GM21390 (cell line): ENCODE measurements around the gene F9.
A peak's percentile ranks its signal among the peaks of the same experiment; 100 is the strongest.
"Not testable (repeated sequence)": the region's sequence is repeated elsewhere in the genome, so short reads cannot be mapped to it uniquely, and the experiment has no call there.

ENCODE experiments used
- ATAC-seq: cut with Tn5 transposase; IDR thresholded peaks from one replicate; pipeline ENCODE4 v1.9.1; 2021; ENCODE audit not compliant: unreplicated experiment

Gene F9

DNA sequence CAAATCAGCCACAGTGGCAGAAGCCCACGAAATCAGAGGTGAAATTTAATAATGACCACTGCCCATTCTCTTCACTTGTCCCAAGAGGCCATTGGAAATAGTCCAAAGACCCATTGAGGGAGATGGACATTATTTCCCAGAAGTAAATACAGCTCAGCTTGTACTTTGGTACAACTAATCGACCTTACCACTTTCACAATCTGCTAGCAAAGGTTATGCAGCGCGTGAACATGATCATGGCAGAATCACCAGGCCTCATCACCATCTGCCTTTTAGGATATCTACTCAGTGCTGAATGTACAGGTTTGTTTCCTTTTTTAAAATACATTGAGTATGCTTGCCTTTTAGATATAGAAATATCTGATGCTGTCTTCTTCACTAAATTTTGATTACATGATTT is at the start of gene F9:
TSS of gene F9 (plus strand) at position 190 of the 400 bp plus-strand sequence. CDS start at position 216, 26 bp downstream.
- ATAC-seq: no peak

DNA sequence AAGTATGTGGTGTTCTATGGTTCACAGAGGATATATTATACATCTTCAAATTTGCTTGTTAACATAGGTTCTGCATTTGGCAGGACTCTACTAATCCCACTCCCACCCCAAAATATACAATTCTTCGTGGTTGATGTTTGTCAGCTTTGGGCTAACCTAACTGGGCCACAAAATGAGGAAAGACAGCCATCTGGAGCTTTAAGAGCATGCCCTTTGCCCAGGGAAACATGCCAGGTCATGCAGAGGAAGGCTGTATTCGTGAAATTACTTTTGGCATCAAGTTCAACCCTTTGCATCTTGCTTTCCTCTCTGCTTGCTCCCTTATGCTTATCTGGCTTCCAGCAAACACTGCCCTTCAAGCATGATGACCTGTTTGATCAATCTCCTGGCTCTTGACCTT is 46.8 kb upstream of the F9 start:
- ATAC-seq: no peak

DNA sequence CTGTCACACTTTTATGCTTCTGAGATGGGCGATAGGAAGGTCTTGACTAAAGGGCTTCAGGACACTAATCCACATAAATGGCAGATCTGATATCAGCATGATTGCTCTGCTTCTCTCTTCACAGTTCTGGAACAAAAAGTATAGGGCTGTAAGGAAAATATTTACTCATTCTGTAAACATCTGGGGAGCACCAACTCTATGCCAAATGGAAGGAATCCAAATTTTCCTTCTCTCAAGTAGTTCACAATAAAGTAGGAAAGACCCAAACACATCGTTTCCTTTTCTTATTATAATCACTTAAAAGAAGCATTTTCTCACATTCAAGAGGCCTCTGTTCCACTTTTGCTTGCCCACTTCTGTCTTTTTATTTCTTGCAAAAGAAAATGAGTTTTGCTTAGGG is 45.9 kb upstream of the F9 start:
- ATAC-seq: no peak

DNA sequence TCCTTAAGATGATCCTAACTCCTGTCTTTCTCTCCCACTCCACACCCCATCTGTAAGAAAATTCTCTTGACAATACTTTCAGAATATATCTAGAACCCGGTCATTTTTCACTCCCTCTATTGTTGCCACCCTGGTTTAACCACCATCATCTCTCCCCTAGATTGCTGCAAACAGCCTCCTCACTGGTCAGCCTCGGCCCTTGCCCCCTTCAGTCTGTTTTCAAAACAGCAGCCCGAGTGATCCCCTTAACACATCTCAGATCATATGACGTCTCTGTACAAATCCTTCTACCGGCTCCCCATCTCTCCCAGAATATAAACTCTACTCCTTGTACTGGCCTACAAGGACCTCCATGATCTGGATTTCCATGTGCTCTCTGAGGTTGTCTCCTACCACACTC is 35.2 kb upstream of the F9 start:
- ATAC-seq: no peak

DNA sequence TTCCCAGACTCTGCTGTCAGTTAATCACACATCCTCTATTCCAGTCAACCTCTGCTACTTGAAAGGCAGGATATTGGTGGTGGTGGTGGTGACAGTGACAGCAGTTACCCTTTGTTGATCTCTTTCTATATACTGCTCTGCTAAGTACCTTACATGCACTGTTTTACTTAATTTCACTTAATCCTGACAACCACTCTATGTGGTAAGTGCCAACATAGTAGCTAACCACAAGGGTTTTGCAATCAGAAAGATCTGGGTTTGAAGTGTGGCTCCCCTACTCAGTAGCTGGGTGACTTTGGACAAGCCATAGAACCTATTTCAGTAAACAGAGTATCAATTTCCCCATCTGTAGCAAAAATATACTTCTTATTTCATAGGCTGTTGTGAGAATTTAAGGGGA is 24.2 kb upstream of the F9 start:
- ATAC-seq: no peak

DNA sequence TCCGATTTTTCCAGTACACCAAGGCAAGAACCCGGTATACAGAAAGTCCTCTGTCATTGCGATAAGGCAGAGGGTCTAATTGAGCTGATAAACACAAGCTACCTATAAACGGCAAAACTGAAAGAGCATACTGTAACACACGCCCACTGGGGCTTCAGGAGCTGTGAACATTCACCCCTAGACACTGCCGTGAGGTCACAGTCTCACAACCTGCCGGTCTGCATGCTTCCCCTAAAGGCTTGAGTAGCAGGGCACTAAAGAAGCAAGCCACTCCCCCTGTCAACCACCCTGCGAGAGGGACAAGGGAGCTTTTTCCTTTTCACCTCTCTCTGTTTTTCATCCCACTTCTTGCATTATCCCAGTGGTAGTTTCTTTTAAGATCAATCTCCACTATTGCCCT is 22.4 kb upstream of the F9 start:
- ATAC-seq: no peak

DNA sequence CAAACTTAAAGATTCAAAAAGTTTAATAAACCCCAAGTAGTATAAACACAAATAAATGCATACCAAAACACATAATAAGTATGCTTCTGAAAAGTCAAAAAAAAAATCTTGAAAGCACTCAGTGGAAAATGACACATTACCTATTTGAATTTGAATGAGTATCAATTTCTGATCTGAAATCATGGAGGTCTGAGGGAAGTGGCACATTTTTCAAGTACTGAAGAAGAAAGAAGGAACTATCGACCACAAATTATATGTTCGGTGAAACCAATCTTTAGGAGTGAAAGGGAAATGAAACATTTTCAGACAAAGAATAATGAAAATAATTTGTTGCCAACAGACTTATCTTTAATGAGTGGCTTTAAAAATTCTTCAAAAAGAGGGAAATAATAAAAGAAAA is 12.1 kb upstream of the F9 start:
- no peak for ATAC-seq

DNA sequence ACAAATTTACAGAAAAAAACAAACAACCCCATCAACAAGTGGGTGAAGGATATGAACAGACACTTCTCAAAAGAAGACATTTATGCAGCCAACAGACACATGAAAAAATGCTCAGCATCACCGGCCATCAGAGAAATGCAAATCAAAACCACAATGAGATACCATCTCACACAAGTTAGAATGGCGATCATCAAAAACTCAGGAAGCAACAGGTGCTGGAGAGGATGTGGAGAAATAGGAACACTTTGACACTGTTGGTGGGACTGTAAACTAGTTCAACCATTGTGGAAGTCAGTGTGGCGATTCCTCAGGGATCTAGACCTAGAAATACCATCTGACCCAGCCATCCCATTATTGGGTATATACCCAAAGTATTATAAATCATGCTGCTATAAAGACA is 1.7 kb upstream of the F9 start:
- ATAC-seq: not testable (repeated sequence)

DNA sequence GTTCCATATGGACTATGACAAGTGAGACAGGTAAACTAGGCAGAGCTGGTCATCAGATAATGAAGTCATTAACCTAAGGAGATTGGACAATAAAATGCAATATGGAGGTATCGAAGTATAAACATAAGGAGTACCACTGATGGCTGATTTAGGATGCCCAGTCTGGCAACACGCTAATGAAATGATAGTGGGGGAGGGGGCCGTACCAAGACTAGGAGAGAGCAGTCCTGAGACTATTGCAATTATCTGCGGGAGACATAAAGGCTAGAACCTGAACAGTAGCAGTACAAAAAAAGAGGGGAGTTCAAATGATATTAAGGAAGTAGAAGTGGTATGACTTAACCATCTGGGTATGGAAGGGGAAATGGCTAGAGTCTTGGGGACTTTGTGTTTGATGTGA is 2.3 kb downstream of the F9 start:
- no peak for ATAC-seq

DNA sequence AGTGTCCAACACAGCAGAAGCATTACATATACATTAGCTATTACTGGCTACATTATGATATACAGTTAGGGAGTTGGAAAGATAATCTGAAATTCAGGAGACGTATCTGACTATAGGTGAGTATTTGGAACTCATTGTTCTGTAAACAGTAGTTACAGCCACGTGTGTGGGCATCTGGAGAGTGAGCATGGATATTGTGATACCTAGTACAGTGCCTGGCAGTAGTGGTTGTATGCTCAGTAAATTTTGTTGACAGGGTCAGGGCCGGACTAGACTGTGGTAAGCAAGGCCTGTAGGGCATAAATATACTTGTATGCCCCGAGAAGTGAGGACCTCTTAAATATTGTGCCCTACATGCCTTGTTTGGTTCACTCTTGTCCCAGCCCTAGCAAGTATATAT is 2.9 kb downstream of the F9 start:
- no peak for ATAC-seq

DNA sequence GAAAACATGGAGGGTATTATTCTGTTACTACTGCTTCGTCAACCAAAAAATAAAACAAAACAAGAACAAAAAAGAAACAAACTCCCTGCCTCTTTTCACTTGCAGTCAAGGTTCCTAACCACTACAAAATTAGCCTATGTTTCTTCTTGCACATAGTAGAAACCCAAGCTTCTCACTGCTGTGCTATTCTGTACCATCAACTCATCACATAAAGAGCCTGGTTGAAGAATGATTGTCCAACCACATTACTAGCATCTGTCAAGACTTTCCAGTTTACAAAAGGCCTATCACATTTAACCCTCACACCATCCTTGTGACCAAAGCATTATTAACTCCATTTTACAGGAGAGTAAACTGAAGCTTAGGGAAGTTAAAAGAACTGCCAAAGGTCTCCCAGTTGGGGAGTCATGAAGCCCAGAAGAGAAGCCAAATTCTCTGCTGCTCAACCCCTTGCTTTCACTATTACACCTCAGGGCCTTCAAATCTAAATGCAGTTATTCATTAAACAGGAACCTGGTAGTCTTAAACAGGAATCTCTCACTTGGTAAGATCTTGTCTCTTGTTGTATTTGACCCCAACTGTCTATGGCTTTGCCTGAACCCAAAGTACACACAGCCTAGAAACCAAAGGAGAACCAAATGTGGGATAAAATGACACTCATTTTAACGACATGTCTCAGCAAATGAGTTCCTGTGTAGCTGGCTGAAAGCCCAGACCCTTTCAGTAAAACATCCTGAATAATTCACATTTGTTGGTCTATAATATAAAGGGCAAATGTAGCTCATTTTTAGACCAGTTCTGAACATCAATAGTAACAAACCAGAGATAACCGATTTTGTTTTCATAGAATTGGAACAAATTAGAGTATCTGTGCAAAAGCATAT is 8.6 kb downstream of the F9 start:
- ATAC-seq: peak; percentile 79

DNA sequence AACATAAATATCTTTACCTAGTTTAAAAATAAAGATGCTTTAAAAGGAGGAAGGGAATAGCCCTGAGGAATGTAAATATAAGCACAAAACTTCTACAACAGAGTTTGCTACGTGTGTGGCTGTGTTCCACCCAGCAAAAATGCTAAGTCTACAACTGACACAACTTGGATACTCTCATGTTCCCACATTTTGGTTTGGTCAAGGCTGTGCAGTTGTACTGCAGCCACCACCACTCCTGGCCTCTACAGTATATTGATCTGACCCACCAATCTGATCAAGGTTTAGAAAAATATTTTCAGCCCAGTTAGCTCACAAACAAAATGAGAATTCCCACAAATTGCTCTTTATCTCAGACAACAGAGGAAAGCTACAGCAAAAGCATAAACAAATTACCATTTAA is 12.1 kb downstream of the F9 start:
- ATAC-seq: no peak

DNA sequence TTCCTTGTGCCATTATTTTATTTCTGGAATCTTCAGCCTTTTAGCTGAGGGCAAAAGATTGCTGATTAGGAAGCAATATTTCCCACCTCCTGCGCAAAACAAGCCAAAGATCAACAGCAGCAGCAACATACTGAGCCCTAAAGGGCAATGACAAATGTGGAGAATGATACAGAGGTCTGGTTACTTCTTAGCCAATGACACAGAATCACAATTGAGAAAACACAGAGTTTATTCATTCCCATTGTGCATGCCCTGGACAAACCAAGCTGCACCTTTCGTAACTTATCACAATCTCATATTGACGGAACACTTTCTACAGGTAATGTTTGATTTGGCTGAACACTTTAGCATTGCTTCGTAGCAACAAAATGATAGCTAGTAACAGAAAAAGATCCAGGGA is 13.4 kb downstream of the F9 start:
- no peak for ATAC-seq

DNA sequence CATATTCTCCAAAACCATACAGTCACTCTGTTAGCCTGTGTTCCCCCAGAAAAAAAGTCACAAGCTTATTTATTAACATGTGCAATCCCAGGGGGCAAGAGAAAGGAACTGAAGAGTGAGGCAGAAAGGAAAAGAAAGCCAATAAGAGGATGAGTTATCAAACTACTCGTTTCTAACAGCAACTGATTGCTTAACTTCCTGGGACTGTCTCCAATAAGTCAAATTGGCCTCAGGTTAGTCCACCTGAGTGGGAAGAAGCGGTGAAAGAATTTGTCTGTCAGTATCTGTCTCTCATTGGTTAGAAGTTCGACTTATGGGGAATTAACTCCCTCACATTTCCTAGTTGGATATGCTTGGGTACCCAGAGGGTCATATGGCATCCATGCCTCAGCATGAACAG is 14.1 kb downstream of the F9 start:
- ATAC-seq: no peak

DNA sequence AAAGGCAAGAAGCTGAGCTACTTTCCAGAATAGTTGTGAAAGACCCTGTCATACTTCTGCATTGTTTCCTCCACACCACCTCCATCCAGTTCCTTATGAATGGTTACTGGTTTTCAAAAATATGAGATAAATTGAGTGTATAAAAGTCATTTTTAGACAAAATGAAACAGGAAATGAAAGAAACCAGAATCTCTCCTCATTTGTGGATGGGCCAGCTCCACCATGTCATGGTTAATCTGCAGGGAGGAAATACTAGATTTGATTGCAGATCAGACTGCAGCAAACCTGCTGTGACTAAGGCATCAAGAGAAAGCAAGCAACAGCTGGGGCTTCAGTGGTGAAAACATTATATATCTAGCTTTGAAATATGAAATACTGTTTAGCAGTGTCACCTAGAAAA is 23.8 kb downstream of the F9 start:
- ATAC-seq: peak; percentile 44

DNA sequence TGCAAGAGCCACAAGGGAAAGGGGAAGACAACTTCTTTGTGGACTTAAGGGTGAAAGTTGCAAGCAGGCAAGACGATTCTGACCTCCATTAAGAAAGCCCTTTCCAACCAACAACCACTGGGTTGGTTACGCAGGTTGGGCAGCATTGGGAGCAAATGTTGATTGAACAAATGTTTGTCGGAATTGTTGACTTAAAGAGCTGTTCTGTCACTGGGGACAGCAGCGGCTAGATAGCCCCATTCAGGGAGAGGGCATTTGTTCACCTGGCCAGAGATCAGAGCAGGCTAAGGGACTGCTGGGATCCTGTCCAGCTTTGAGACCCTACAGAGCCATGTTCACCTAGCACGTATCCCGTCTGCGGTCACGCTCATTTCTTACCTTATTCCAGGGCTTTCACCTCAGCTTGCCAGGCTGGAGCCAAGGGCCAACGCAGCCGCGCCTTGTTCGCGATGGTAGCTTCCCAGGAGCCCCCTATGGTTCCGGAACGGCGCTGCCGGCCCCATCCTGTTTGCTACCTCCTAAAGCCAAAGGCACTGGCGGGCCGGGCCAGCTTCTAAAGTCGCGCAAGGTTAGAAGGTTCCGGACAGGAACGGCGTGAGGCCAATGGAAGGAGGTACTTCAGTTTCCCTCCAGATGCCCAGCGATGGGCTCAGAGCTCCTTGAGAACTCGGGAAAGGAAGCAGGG is 24.6 kb downstream of the F9 start:
- ATAC-seq: no peak

DNA sequence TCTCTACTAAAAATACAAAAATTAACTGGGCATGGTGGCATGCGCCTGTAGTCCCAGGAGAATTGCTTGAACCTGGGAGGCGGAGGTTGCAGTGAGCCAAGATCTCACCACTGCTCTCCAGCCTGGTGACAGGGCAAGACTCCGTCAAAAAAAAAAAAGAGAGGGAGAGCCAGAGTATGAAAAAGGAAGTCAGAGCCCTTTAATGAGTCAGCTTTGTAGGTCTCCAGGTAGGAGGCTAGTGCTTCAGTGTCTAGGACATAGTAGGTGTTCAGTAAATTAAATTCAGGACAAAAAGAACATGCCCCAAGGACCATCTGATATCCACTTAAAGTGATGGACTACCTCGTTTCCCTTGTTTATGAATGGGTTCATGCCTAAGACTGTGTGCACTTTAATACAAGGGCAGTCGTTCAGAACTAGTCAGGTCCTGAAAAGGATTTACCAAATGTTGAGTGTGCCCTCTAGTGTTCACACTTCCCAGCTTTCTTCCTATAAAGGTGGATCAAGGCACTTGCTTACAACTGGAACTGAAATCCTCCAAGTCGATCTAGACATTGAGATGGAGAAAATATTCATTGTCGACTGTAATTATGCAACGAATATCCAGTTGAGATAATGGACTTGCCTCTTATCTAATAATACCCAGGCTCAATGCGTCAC is 29.0 kb downstream of the F9 start:
- peak; percentile 85 for ATAC-seq

DNA sequence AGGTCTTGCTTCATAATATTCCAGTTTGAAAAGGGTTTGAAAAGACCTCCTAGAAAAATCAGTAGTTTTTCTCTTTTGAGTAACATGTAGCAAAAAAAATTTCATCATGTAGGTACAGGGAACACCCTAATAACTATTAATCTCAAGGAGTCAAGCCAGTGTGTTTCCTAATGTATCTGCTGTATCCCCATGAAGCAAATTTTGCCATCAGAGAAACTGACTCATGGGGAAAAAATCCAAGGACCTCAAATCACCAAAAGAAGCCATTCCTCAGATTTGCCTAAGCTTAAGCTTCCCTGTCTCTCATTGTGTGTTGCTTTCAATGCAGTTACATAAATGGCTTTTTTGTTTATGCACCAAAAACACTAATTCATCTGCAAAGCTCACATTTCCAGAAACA is 29.7 kb downstream of the F9 start:
- ATAC-seq: no peak

DNA sequence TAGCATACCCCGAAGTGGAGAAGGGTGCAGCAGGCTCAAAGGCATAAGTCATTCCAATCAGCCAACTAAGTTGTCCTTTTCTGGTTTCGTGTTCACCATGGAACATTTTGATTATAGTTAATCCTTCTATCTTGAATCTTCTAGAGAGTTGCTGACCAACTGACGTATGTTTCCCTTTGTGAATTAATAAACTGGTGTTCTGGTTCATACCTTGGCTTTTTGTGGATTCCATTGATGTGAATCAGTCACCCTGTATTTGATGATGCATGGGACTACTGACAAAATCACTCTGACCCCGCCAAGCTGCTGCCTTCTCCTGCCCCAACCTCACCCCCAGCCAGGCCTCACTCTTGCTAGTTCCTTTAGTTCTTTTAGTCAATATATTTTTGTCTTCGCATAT is 32.7 kb downstream of the F9 start:
- no peak for ATAC-seq

DNA sequence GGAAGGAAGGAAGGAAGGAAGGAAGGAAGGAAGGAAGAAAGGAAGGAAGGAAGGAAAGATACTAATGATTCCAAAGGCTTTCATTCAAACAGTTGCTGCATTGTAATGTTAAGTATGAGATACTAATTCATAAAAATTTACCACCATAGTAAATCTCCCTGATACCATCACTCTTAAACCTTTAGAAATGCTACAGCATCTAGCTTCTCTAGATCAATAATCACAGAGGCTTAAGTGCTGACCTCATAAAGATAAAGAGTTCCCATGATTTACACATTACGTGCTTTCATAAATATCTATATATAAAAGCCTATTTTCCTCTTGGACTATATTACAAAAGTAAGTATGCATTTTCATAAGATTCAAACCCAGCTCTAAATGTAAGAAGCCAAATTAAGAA is 36.4 kb downstream of the F9 start:
- no peak for ATAC-seq

DNA sequence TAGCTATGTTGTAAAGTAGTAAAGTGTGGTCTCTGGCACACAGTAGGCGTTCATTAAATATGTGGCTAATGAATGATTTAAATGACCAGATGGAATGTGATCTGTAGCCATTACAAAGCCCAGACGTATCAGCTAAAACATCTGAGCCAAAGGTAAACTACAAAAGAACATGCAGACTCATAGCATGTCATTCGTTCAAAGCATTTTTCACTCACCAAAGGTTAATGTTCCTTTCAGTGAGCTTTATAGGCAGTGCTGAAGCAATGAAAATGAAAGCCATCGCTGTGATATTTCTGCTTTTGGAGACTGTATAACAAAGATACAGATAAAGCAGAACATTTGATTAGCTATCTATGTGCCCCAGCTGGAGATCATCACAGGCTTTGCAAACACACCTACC is 50.5 kb downstream of the F9 start:
- ATAC-seq: no peak

DNA sequence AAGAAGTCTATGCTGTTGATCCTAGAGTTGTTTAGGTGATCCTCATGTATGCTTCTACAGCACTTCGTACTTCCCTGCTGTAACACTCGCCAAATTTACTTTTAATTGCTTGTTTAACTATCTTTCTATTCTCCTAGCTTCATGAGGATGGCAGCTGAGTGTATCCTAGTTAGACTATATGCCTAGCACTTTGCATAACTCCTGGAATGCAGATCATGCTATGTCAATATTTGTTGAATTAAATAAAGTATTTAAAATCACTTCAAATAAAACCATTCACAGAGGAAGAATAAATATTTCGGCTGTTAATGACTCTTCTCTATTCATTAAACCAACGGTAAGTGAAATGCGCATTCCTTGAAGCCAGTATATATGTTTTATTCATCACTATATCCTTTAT is 55.1 kb downstream of the F9 start:
- no peak for ATAC-seq
